GM19351 (cell line): ENCODE measurements around the gene RRP1.
"Not testable (repeated sequence)": the region's sequence is repeated elsewhere in the genome, so short reads cannot be mapped to it uniquely, and the experiment has no call there.

ENCODE experiments used
- ATAC-seq: cut with Tn5 transposase; IDR thresholded peaks from one replicate; pipeline ENCODE4 v1.9.1; 2021; ENCODE audit warnings: mild to moderate bottlenecking, moderate library complexity; ENCODE audit not compliant: unreplicated experiment

Gene RRP1

DNA sequence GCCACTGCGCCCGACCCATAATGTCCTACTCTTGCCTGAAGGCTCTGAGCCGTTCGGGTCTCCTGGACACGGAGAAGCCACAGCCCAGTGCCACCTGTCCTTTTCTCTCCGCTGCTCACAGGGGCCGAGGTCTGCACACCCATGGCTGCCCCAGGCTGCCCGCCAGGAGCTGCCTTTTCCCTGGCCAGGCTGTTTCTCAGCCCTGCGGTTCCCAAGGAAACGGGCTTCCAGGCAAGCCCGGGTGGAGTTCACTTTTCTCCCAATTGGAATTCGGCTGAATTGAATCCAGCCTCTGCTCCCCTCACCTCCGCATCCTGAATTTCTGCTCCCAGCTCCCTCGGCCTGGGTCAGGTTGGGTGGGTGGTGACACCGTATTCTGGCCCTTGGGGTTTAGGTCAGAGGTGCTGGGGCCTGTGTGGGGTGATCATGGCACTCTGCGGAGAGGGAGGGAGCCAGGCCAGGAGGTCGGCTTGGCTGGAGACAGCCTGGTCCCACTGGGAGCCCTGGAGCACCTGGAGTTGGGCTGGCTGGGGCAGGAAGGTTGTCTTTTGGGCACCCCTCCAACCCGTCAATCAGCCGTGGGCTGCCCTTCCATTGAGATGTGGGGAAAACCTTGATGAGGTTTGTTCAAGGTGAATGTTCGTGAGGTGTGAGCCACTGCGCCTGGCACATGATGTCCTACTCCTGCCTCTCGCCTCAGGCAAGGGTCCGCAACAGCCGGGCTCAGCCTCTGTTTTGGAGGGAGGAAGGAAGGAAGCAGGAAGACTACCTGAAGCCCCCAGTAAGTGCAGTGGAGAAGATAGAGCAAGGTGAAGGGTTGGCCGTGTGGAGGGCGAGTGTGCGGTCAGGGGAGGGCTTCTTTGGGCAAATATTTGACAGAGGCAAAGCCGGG is 25.1 kb downstream of the RRP1 start:
- no peak for ATAC-seq

DNA sequence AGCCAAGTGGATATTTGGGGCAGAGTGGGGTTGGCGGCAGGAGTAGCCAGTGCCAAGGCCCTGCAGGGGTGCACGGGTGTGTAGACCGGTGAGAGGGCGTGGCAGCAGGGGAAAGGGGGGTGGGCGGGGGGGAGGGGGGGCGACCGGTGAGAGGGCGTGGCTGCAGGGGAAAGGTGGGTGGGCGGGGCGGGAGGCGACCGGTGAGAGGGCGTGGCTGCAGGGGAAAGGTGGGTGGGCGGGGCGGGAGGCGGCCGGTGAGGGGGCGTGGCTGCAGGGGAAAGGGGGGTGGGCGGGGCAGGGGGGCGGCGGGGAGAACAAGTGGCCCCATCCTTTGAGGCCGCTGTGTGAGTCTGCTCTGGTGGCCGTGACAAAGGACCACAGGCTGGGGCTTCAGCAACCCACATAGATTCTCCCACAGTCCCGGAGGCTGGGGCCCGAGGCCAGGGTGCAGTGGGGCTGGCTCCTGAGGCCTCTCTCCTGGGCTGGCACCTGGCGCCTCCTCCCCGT is 25.8 kb downstream of the RRP1 start:
- ATAC-seq = no peak

DNA sequence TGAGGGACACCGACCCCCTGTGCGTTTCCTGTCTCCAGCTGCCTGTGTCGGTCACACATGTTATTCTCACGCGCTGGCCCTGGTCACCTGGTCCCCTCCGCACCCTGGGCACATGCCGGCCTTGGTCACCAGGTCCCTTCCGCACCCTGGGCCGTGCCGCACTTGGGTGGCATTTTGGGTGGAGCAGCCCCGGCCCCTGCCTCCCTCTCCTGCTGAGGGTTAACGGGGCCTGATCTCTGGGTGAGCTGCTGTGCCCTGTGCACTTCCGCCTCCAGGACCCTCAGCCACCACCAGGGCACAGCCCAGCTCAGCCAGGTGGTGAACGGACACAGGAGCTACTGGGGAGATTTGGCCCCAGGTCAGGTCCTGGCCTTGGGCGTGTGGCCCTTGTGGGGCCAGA is 26.6 kb downstream of the RRP1 start:
- ATAC-seq = no peak

DNA sequence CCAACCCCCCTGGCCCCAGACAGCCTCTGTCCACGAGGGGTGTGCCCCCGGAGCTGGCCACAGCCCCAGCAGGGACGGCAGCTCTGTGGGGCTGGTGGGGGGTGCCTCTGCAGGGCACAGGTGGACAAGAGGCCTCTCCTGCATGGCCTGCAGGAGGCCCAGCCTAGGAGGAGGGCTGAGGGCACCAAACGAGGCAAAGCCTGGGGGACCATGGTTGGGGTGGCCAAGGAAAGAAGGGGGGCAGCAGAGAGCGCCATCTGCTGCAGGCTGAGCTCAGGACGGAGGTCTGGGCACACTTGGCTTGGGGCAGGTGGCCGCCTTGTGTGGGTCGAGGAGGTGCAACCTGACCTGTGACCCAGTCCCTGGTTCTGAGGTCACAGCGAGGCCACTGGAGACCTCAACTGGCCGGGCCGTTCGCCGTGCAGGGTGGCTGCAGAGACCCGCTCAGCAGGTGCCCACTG is 27.3 kb downstream of the RRP1 start:
- ATAC-seq = no peak

DNA sequence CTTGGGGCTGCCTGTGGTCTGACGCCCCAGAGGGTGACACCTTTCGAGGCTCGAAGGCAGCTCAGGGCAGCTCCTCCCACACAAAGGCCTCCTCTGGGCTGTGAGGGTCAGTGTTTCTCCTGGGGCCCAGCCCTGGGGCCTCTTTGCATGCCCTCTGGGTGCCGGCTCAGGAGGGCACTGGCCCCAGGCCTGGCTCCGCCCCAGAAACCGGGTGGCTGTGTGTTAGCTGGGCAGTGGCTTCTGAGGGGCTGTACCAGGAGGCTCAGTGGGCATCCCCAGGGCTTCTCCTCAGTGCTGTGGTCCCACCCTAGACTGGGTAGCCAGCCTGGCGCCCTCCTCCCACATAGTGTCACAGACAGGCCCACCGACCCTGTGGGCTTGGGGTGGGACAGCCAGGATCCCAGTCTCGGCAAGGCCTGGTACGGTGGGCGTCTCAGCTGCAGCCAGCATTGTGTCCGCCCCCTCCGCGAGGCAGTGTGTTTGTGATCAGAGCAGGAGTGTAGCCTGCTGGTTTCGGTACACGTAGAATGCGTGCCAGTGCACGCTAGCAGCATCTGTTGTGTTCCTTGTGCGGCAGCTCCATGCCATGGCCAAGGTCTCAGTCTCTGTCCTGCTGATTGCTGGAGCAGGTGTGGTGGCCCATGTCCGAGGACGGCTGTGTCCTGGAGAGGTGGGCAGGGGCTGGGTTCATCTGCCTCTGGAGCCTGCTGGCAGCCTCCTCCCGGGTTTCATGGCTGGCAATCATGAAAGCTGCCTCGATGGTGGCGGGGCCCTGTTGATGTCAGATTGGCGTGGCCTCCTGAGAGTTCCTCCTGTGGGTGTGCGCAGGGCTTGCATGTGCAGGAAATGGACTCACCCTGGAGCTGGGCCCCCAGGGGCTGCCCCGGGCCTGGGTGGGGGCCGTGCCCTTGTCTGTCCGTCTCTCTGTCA is 28.0 kb downstream of the RRP1 start:
- no peak for ATAC-seq

DNA sequence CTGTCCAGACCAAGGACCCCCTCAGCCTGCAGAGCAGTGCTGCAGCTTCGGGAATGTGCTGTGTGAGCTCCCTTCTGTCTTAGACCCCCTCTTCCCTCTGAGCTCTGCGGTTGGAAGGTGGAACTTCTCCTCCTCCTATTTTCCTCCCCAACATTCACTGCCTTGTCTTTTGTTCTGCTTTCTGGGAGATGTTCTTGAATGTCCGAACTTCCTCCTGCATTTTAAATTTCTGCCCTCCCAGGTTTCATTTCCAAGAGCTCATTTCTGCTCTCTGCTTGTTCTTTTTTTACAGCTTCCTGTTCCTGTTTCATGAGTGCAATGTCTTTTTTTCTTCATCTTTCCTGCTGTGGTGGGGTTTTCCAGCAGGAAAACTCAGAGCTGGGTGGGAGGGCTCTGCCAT is 29.3 kb downstream of the RRP1 start:
- ATAC-seq = no peak

DNA sequence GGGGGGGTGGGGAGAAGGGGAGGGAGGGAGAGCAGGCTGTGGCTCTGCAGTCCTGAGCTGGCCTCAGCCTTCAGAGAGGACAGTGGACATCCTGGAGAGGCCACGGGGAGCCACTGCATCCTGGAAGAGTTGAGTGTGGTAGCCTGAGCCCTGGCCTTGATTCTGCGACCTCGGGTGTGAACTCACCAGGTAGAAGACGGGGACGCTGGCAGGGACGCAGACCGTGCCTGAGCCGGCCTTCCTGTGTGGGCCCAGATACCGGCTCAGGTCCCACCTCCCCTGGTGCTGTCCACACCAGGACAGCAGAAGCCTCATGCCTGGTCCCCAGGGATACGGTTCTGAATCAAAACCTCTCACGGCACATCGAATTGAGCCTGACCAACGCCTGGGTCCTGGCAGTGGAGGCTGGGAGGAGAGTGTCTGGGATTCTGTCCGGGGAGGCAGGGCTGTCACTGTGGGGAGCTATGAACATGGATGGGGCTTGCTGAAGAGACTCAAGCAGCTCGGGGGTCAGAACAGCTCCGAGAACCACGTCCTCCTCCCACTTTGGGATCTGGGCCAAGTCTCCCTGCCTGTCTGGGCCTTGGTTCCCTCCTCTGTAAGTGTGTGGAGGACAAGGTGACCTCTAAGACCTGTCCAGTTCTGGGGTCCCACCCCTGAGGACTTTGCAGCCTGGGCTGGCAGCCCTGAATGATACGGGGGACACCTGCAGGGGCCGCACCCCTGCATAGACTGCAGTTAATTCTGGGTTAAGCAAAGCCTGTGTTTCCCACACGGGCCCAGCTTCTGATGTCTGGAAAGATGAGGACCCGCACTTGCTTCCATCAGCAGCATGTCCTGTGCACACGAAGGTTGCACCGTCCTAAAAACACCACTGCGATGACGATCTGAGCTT is 30.4 kb downstream of the RRP1 start:
- no peak for ATAC-seq

DNA sequence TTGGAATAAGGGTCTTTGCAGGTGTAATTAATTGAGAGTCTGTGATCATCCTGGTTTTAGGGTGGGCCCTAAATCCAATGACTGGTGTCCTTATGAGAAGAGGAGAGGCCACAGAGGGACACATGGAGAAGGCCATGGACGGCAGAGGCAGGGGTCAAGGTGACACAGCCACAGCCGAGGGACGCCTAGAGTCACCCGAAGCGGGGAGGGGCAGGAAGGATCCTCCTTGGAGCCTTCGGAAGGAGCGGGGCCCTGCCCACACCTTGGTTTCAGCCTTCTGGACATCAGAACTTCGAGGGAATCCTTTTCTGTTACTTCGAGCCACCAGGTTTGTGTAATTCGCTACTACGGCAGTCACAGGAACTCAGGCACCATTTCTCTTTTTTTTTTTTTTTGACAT is 31.1 kb downstream of the RRP1 start:
- ATAC-seq = no peak

DNA sequence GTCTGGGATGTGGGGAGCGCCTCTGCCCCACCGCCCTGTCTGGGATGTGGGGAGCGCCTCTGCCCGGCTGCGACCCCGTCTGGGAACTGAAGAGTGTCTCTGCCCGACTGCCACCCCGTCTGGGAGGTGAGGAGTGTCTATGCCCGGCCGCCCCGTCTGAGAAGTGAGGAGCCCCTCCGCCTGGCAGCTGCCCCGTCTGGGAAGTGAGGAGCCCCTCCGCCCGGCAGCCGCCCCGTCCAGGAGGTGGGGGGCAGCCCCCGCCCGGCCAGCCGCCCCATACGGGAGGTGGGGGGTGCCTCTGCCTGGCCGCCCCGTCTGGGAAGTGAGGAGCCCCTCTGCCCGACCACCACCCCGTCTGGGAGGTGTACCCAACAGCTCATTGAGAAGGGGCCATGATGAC is 32.8 kb downstream of the RRP1 start:
- not testable (repeated sequence) for ATAC-seq

DNA sequence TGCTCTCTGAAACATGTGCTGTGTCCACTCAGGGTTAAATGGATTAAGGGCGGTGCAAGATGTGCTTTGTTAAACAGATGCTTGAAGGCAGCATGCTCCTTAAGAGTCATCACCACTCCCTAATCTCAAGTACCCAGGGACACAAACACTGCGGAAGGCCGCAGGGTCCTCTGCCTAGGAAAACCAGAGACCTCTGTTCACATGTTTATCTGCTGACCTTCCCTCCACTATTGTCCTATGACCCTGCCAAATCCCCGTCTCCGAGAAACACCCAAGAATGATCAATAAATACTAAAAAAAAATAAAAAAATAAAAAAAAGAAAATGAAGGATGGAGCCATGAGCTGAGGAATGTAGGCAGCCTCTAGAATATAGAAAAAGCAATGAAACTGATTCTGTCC is 33.4 kb downstream of the RRP1 start:
- not testable (repeated sequence) for ATAC-seq

DNA sequence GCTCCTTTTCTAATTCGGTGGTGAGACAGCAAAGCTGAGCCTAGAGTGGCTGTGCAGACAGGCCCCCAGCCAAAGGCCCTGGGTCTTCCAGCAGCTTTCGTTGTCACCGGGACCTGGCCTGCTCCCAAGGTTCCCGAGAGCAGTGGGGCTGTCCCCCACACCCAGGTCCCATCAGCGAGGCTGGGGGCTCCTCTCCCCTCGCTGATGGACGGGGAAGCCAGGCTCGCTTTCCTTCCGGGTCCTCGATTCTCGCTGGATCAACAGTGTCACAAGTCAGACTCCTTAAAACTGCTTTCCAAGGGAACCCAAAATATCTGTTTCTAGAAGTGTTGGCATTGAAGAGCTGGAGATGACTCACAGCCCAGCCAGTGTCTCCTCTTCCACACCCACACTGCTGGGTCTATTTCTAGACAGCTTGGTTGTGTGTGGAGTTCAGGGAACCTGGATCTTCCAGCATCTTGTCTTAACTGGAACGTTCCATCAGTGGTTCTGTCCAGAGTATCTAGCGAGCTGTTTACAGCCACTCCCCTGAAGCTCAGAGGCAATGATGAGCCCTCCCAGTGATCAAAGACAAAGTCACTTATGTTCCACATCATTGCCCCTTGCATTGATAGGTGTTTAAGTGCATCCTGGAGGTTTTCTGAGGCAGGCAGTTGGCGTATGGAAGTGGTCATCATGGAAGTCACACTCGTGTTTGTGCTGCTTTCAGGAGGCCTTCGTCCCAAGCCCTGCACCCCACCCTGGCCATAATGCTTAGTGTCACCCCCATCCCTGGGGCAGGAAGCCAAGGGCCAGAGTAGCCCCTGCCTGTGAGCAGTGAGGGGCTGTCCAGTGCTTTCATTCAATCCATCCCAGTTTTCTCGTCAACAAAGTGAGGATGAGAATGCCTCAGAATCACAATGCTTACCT is 35.2 kb downstream of the RRP1 start:
- no peak for ATAC-seq

DNA sequence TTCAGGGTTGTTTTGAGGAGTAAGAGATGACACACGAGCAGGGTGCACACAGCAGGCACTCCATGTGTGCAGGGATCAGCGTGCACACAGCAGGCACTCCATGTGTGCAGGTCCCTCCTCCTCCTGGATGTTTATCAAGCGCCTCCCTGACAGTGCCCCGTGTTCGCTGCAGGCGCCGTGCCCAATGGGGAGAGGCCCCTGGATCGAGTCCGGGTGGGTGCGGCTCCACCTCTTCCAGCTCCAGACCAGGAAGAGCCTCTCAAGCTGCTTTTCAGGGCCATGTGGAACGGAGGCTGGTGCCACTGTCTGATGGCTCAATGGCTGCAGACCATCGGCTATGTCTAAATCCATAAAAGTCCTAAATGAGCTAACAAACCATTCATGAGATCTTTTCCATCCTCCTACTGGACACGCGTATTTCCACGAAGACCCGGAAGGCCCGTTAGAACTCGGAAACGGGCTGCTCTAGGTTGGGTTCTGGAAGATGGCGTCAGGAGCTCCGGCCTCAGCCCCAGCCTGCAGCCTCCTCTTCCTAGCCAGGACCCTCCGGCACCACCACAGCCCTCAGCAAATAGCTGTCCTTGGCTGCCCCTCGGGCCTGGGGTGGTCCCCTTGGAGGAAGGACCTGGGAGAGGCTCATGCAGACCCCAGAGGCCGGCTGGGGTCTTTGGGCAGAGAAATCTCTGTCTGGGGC is 36.0 kb downstream of the RRP1 start:
- ATAC-seq = no peak

DNA sequence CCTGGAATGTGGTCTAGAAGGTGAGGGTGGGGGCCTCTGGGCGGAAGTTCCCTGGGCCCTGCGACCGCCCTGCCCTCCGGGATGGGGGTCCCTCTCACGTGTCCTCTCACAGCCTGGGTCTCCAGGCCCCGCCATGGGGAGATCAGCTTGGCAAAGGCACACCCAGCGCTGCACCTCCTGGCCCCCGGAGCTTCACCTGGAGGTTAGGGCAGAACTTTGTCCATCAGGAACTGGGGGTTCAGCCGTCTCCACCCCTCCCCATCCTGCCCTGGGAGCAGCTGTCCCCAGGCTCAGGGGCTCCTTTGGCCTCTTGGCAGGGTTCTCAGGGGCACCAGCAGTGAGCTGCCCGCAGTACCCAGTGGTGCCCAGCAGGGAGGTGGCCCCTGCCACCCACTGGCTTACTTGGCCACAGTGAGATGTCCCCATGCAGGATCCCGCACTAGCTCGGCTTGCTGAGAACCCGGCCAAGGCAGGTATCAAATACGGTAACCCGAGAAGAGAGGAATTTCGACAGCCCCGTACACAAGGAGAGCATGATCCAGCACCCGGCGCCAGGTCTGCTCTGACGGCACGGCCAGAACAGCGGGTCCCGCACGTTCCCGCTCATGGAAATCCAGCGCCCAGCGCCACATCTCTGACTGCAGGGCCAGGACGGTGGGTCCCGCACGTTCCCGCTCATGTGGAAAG is 36.7 kb downstream of the RRP1 start:
- ATAC-seq = no peak

DNA sequence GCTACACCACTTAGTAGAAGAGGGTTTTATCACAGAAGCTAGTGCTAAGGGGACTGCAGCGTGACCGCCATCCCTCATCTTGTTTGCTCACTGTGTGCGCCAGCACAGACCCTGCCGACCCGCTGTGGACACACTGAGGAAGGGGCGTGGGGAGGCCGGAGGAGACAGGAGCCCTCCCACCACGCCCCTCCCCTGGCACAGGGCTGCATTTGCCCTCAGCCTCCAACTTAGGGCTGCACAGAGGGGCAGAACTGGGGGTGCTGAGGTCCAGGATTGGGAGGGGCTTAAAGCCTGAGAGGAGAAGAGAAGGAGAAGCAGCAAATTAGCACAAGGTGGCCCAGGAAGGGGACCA is 37.2 kb downstream of the RRP1 start:
- no peak for ATAC-seq

DNA sequence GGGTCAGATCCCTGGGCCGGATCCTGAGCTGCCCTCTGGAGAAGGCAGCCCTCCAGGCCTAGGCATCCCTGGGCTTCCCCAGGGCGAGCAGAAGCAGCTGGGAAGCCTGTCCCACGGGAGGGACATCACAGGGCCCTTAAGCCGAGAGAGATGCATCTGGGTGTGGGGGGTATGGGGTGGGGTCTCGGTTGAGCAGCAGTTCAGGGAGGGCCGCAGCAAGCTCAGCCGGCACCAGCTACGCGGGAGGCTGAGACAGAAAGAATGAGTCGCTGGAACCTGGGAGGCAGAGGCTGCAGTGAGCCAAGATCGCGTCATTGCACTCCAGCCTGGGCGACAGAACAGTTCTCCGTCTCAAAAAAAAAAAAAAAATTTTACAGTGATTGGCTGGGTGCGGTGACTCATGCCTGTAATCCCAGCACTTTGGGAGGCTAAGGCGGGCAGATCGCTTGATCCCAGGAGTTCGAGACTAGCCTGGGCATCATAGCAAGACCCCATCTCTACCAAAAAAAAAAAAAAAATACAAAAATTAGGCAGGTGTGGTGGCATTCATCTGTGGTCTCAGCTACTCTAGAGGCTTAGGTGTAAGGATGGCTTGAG is 37.7 kb downstream of the RRP1 start:
- no peak for ATAC-seq

DNA sequence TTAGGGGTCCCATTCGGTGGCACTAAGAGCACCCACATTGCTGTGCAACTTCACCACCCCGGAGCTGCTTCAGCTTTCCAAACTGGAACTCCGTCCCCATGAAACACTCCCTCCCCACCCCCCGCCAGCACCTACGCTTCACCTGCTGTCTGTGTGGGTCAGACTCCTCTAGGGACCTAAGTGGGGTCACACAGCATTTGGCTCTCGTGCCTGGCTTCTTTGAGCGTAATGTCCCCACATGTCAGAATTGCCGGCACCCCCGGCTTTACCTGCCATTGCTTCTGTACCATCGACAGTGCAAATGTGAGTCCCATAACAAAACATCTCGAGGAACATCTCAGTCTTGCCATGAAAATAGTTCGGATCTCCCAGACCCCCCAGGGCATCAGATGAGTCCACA is 39.8 kb downstream of the RRP1 start:
- no peak for ATAC-seq

DNA sequence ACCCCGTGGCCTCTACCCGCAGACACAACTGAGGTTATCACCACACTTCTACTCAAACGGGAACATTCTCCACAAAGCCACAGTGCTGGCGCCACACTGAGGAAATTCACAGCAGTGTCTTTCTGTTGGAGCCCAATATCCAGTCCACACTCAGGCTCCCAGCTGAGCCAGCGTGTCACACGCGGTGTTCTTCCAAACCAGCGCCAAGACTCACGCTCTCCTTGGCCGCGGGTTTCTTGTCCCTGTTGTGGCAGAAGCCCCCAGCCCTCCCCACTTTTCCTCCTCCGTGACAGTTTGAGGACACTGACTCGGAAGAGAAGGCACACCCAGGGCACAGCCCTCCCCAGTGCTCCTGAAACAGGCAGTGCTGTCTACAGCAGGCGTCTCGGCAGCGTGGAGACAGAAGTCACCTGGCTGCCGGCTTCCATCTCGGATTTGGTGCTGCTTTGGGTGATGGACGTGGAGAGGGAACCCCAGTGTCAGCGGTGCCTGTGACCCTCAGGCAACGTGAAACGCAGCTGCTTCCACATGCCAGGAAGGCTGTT is 40.3 kb downstream of the RRP1 start:
- ATAC-seq = no peak

DNA sequence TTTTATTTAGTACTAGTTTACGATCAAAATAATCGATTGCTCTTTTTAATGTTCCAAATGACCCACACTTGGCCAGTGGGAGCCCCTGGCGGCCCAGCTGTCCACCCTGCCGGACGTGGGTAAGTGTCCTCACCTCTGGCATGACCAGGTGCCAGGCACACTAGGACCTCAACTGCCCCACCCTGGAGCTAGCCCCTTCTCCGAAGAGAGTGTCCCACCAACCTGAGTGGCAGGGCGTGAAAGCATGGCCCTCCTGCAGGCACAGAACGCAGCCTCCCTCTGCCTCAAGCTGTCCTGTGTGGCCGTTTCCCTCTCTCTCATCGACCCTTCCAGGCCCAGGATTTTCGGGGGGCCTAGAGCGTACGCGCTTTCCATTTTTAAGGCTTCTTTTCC is 42.8 kb downstream of the RRP1 start:
- ATAC-seq = no peak
